ENCODE measurements around the gene CREB3L4. TPM values are rescaled to one million over a fixed set of nuclear protein-coding genes. Genes with fewer than 3 reads are reported as not detected.

CREB3L4 gene
- polyA plus RNA-seq, 1 donor from 2014 or later: 6.5 TPM

DNA sequence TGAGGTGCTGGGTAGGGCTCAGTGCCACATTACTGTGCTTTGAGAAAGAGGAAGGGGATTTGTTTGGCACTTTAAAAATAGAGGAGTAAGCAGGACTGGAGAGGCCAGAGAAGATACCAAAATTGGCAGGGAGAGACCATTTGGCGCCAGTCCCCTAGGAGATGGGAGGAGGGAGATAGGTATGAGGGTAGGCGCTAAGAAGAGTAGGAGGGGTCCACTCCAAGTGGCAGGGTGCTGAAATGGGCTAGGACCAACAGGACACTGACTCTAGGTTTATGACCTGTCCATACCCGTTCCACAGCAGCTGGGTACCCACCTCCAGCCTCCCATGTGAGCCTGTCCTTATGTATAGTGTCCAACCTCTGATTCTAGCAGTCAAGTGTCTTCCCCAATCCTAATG, 8.2 kb upstream of the CREB3L4 start:
- H3K9me3 Mint-ChIP-seq: no peaks in the 10 kb centered on the region
- peaks cover 12 to 51% (median 40%) of the 10 kb centered on the region in 3 donors for H3K4me1 Mint-ChIP-seq
- no peaks in the 10 kb centered on the region for H3K27me3 Mint-ChIP-seq
- H3K27ac Mint-ChIP-seq: peak overlapping the region in 2 of 3 donors; percentile 9 to 77
- no peaks in the 10 kb centered on the region for H3K36me3 Mint-ChIP-seq
- peak overlapping the region in 2 of 4 donors; percentile 31 to 89 for H3K4me3 Mint-ChIP-seq

DNA sequence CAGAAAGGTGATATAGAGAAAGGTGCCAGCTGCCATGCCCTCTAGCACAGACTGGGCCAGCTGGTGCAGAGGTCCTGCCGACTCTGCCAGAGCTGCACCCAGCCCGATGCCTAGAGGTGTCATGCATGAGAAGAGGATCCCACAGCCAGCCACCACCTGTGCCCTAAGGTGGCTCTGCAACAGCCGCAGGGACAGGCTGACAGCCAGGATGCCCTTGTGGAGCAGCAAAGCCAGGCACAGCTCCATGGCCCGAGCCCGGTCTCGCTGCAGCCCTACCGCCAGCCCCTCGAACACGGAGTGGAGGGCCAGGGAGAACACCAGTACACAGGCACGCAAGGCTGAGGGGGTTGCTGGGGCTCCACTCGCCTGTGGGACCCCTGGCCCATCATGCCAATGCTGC, 7.5 kb upstream of the CREB3L4 start:
- Mint-ChIP-seq H3K36me3 (no peaks in the 10 kb centered on the region), H3K27me3 (no peaks in the 10 kb centered on the region), H3K4me3 (peak overlapping the region in 3 of 4 donors; percentile 27 to 89 (median 49)), H3K4me1 (peaks cover 12 to 45% (median 40%) of the 10 kb centered on the region in 3 donors), H3K9me3 (no peaks in the 10 kb centered on the region), H3K27ac (no peak overlapping the region)

DNA sequence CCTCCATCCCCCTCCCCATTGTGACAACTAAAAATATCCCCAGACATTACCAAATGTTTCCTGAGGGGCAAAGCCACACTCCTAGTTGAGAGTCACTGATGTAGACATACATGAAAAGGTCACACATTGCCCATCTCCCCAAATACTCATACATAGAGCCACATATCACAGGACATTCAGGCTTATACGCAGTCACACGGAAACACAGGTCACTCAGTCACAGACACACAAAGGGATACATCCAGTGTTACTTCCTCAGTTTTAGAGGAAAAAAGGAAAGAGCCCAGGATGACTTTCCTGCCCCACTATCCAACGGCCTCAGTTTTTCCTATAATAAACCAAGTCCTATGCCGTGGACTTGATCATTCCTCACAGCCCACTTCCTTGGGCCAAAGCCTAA, 6.3 kb upstream of the CREB3L4 start:
- no peaks in the 10 kb centered on the region for H3K27me3 Mint-ChIP-seq
- peak overlapping the region; percentile 36 to 89 (median 62) for H3K4me3 Mint-ChIP-seq
- H3K36me3 Mint-ChIP-seq: no peaks in the 10 kb centered on the region
- H3K4me1 Mint-ChIP-seq: peaks cover 18 to 46% (median 40%) of the 10 kb centered on the region in 3 donors
- H3K9me3 Mint-ChIP-seq: no peaks in the 10 kb centered on the region
- peak overlapping the region in 2 of 3 donors; percentile 73 to 86 for H3K27ac Mint-ChIP-seq

DNA sequence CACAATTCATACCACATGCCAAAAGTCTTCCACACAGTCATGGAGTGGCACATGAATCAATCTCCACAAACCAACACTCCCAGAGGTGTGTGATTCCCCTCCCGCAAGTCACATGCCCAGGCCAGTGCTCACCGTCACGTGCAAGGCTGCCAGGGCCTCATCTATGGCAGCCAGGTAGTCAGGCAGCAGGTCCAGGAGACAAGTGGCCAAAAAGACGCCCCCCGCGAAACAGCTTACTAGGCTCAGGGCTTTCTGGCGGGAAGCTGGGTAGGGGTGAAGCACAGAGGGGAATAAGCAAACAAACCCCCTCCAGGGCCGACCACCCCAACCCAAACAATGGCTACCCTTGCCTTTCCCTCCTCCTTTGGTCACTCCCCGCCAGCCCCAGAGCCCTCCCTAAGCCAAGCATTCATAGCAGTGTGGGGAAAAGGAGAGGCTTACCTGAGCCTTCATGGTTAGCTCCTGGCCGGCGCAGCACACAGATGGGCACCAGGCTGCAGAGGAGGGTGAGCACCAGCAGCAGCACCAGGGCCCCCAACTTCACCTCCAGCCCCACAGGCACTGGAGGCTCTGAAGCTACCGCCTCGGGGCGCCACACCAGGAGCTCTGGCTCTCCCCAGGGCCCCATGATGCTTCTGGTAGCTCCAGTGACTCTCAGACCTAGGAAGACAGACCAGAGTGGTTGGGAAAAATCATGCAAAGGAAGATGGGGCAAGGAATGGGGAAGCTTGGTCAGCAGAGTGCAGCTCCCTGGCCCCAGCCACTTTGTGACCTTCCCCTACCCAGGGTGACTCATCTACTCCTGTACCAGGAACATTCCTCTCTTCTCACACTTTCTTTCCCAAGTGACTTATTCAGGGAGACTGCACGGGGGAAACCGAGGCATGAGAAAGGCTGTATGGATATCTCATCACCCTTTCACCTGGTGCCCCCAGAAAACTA, 5.3 kb upstream of the CREB3L4 start:
- no peaks in the 10 kb centered on the region for H3K27me3 Mint-ChIP-seq
- H3K27ac Mint-ChIP-seq: peak overlapping the region; percentile 86 to 94 (median 88)
- no peaks in the 10 kb centered on the region for H3K9me3 Mint-ChIP-seq
- H3K4me1 Mint-ChIP-seq: peaks cover 19 to 42% (median 37%) of the 10 kb centered on the region in 3 donors
- no peaks in the 10 kb centered on the region for H3K36me3 Mint-ChIP-seq
- H3K4me3 Mint-ChIP-seq: peak overlapping the region; percentile 89 to 98 (median 94)

DNA sequence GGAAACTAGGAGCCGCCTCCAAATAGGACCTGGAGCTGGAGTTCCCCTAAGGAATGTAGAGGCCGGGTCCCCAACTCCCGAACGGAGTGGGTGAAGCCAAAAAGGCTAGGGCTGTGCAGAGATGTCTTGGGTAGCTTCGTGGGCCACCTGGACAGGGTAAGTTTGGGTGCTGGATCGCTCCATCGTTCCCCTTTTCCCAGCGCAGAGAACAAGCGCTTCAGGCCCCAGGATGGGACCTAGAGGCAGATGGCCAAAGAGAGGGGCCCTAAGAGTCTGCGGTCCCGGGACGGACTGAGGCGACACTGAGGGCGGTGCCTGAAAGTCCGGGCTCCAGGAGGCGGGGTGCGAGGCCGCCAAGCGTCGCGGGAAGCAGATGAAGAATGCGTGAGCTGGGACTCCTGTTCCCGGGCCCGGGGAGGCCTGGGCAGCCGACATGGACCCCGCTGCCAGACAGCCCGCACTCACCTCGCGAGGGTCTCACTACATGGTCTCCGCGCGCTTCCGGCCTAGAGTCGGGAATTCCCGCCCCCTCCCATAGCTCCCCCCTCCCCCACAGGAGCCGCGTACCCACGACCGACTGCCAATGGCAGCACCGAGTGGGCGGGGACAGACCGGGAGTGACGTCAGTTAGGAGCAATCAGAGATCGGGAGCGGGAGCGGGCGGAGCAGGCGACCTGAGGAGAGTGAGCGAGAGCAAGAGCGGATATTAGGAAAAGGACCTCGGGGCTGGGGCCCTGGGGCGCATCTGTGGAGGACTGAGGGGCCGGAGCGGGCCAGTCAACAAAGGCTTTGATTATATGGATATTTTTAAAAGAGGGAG, 4.5 kb upstream of the CREB3L4 start, which contains the start of gene SLC39A1:
TSS of gene SLC39A1 (minus strand) at position 508 of the 820 bp plus-strand sequence. CDS start 822 bp downstream, outside the sequence.
- Mint-ChIP-seq H3K36me3 (peaks cover 2% of the 10 kb centered on the region), H3K4me3 (peak within 1 kb of the TSS; percentile 89 to 98 (median 94)), H3K27me3 (no peaks in the 10 kb centered on the region), H3K9me3 (no peaks in the 10 kb centered on the region), H3K4me1 (peaks cover 24 to 45% (median 44%) of the 10 kb centered on the region in 3 donors), H3K27ac (peak within 1 kb of the TSS; percentile 86 to 94 (median 88))

DNA sequence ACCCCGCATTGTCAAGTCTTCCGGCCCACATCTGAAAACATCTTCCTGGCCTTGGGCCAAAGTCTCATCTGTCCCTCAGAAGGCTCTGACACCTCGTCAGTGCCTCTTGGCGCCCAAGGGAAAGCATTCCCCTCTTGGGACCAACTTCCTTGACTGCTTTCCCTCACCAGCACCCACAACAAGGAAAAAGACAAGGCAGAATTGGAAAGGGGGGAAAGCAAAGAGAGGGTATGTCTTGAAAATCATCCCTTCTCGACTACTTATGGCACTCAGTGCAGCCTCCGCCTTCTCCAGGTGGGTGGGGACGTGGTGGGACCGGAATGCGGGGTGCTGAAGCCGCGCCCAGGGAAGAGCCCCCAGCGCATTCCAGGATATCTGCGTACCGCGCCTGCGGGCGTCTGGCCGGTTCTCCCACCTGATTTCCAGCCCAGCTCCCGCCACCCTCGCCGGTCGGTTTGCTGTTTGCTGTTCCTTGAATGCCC, 3.8 kb upstream of the CREB3L4 start:
- Mint-ChIP-seq H3K27me3 (no peaks in the 10 kb centered on the region), H3K9me3 (no peaks in the 10 kb centered on the region), H3K4me1 (peaks cover 27 to 46% (median 45%) of the 10 kb centered on the region in 3 donors), H3K27ac (peak overlapping the region; percentile 86 to 94 (median 88)), H3K36me3 (peaks cover 2% of the 10 kb centered on the region), H3K4me3 (peak overlapping the region; percentile 89 to 98 (median 94))

DNA sequence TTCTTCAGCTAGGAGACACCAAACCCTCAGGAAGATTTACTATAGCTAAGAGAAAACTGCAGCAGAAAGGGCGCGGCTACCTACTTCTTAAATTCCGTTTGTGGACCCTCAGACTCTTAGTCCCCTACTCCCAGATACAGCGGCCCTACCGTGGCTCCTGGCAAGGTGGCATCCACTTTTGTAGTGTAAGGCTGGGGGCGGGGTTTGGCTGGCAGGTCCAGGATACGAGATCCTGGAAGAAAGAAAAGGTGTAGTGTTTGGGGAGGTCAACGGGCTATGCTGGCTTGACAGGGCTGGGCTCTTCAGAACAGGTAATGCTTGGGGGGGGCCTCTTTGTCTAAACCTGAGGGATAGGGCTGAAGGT, 280 bp downstream of the CREB3L4 start:
- peak overlapping the region; percentile 90 to 98 (median 97) for H3K27ac Mint-ChIP-seq
- peak overlapping the region; percentile 89 to 100 (median 94) for H3K4me3 Mint-ChIP-seq
- peaks cover 34 to 39% (median 35%) of the 10 kb centered on the region in 3 donors for H3K4me1 Mint-ChIP-seq
- no peaks in the 10 kb centered on the region for H3K9me3 Mint-ChIP-seq
- peaks cover 5% of the 10 kb centered on the region for H3K36me3 Mint-ChIP-seq
- no peaks in the 10 kb centered on the region for H3K27me3 Mint-ChIP-seq

DNA sequence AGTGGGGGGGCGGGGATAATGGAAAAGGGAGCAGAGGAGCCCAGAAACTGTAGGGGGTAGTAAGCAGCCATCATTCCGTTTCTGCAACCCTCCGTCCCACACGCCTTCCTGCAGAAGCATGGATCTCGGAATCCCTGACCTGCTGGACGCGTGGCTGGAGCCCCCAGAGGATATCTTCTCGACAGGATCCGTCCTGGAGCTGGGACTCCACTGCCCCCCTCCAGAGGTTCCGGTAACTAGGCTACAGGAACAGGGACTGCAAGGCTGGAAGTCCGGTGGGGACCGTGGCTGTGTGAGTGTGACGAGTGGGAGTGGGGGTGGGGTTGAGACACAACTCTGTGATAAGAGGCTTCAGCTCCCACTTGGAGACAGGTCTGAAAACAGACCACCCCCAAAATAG, 706 bp downstream of the CREB3L4 start:
- Mint-ChIP-seq H3K36me3 (peaks cover 7% of the 10 kb centered on the region), H3K27me3 (no peaks in the 10 kb centered on the region), H3K9me3 (no peaks in the 10 kb centered on the region), H3K4me1 (peaks cover 33 to 39% (median 34%) of the 10 kb centered on the region in 3 donors), H3K4me3 (peak overlapping the region in 3 of 4 donors; percentile 79 to 100 (median 97)), H3K27ac (peak overlapping the region in 2 of 3 donors; percentile 13 to 98)

DNA sequence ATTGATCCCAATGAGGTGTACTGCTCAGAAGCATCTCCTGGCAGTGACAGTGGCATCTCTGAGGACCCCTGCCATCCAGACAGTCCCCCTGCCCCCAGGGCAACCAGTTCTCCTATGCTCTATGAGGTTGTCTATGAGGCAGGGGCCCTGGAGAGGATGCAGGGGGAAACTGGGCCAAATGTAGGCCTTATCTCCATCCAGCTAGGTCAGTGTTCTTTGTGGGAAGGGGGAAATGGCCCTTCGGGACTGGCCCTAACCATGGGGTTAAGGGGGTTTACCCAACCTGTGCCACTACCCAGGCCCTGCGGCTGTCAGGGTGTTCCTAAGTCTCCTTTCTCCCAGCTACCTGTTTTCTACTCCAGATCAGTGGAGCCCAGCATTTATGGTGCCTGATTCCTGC, 1.3 kb downstream of the CREB3L4 start:
- H3K27me3 Mint-ChIP-seq: no peaks in the 10 kb centered on the region
- peaks cover 8% of the 10 kb centered on the region for H3K36me3 Mint-ChIP-seq
- no peaks in the 10 kb centered on the region for H3K9me3 Mint-ChIP-seq
- H3K27ac Mint-ChIP-seq: peak overlapping the region in 1 of 3 donors; percentile 13
- H3K4me3 Mint-ChIP-seq: peak overlapping the region in 2 of 4 donors; percentile 79 to 87
- peaks cover 30 to 33% (median 30%) of the 10 kb centered on the region in 3 donors for H3K4me1 Mint-ChIP-seq

DNA sequence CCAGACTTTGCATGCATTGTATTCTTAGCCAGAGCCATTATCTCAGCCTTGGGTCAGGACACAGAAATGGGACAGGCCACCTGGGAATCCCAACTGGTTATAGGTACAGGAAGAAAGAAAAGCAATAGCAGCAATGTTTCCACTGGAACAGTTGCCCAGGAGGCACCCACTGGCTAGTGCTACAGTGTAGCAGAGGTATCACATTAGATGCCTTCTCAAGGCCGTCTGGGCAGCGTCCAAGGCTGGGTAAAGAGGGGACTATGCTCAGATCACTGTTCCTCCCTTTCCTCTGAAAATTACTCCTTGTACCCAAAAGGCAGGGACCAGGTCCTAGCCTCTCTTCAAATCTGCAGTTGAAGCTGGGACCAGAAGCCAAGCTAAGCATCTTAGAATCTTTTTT, 2.6 kb downstream of the CREB3L4 start:
- Mint-ChIP-seq H3K27me3 (no peaks in the 10 kb centered on the region), H3K36me3 (peaks cover 8% of the 10 kb centered on the region), H3K4me1 (peaks cover 29 to 38% (median 30%) of the 10 kb centered on the region in 3 donors), H3K27ac (peak overlapping the region in 1 of 3 donors; percentile 39), H3K9me3 (no peaks in the 10 kb centered on the region), H3K4me3 (peak overlapping the region in 1 of 4 donors; percentile 16)

DNA sequence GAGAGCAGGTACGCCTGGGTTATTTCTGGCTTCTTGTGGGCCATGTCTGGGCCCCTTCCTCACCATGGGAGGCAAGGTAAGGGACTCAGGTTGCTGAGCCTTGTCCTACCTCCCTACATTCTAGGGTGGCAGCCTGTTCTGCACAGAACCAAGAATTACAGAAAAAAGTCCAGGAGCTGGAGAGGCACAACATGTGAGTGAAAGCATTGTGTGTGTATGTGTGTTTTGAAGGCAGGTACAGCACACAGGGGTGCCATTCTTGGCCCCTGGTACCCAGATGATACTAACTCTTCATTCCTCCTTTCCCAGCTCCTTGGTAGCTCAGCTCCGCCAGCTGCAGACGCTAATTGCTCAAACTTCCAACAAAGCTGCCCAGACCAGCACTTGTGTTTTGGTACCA, 5.4 kb downstream of the CREB3L4 start:
- peaks cover 7% of the 10 kb centered on the region for H3K36me3 Mint-ChIP-seq
- H3K27me3 Mint-ChIP-seq: no peaks in the 10 kb centered on the region
- peak overlapping the region in 1 of 3 donors; percentile 50 for H3K27ac Mint-ChIP-seq
- peaks cover 25 to 42% (median 28%) of the 10 kb centered on the region in 3 donors for H3K4me1 Mint-ChIP-seq
- H3K9me3 Mint-ChIP-seq: no peaks in the 10 kb centered on the region
- H3K4me3 Mint-ChIP-seq: peak overlapping the region in 1 of 4 donors; percentile 86

DNA sequence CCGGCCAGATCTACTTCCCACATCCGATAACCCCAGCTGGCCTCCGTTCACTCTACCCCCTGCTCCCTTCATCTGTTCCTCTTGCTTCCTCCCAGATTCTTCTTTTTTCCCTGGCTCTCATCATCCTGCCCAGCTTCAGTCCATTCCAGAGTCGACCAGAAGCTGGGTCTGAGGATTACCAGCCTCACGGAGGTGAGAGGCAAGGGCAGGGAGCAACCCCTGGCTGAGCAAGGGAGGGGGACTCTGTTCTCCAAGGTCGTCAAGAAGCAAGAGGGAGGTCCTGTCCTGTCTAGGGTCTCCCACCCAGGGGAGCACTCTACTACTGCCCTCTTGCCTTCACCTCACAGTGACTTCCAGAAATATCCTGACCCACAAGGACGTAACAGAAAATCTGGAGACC, 5.8 kb downstream of the CREB3L4 start:
- Mint-ChIP-seq H3K27me3 (no peaks in the 10 kb centered on the region), H3K4me3 (peak overlapping the region in 1 of 4 donors; percentile 86), H3K9me3 (no peaks in the 10 kb centered on the region), H3K27ac (peak overlapping the region in 1 of 3 donors; percentile 50), H3K36me3 (peaks cover 7% of the 10 kb centered on the region), H3K4me1 (peaks cover 25 to 45% (median 30%) of the 10 kb centered on the region in 3 donors)

DNA sequence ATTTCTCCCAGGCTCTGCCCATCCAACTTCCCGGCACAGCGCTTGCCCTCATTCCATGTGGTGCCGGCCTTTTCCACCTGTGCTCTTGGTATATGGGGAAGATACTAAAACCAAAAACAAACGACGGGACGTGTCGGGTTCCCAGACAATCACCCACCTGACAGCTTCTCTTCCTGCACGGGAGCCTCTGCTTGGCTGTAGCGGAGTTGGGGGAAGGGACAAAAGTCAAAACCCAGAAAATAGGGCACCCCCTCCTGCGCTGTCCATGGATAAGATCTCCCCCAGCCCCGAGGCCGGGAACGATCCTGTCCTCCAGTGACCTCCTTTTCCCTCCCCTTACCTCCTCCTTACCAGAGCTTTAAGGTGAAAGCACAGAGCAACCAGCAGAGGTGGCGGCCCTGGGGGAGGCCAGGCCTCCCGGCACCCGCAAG, 9.1 kb downstream of the CREB3L4 start:
- peaks cover 7% of the 10 kb centered on the region for H3K36me3 Mint-ChIP-seq
- H3K4me3 Mint-ChIP-seq: peak overlapping the region; percentile 95 to 99 (median 99)
- no peaks in the 10 kb centered on the region for H3K27me3 Mint-ChIP-seq
- no peaks in the 10 kb centered on the region for H3K9me3 Mint-ChIP-seq
- peaks cover 19 to 40% (median 28%) of the 10 kb centered on the region in 3 donors for H3K4me1 Mint-ChIP-seq
- H3K27ac Mint-ChIP-seq: peak overlapping the region; percentile 83 to 95 (median 94)
